ENCODE measurements around the gene PCBP3. TPM values are rescaled to one million over a fixed set of nuclear protein-coding genes. Genes with fewer than 3 reads are reported as not detected.

Gene PCBP3
- total RNA-seq, 2 experiments from 2014 or later = 3.4 to 3.9 TPM

DNA sequence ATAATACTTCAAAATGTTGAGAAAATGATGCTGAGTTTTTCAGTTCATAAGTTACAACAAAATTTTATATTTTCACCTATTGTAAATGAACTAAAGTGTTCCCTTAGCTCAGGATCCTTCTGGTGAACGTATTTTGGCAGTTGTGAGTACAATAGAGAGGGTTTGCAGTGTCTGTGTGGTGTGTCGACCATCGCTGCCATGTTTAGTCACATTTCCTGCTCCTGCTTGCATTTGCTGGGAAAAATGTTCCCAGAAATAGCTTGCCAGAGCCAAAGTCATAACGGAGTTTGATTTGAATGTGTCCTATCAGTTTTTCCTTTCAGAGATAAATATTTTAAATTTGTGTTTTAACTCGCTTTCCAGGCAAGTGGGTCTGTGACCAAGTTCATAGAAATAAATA lies 220.9 kb downstream of the PCBP3 start:
- H3K4me3 Mint-ChIP-seq = no peak overlapping the region
- H3K9me3 Mint-ChIP-seq = no peaks in the 10 kb centered on the region
- no peaks in the 10 kb centered on the region for H3K27me3 Mint-ChIP-seq
- no peak overlapping the region for H3K27ac Mint-ChIP-seq
- H3K4me1 Mint-ChIP-seq = no peaks in the 10 kb centered on the region
- ChIA-PET POLR2A (no interaction called here), CTCF (no interaction called here)
- no peak for DNase-seq
- no peaks in the 10 kb centered on the region for H3K36me3 Mint-ChIP-seq (ENCODE audit: low read depth)

DNA sequence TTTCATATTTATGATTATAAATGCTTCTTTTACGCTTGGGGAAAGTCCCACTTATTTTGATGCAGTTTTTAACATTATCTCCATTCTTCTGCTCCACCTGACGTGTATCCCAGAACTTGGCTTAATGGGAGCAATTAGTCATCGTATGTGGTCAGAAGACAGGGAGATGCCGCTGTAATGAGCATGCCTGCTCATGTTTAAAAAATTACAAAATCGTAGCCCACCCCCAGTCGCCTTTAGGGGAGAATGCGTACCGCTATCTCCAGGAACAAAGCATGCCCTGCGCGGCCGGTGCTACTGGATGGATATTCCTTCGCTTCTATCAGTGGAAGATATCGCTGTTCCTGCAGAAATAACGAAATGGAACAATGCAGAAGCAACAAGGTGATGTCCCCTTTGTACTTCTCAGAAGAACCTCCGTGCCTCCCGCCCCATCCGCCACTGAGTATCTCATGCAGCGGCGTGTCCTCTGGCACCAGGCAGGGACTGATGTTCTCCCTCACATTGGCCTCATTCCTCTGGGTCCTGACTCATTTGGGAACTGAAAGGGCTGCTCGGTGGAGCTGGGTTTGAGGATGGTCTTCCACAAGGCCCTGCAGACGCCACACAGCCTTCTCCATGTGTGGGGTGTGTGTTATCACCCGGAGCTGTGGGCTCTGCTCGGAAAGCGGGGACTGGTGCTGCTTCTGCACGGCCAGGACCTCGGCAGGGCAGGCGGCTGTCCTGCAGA lies 221.7 kb downstream of the PCBP3 start:
- Mint-ChIP-seq H3K4me3 (no peak overlapping the region), H3K27me3 (no peaks in the 10 kb centered on the region), H3K27ac (no peak overlapping the region), H3K9me3 (no peaks in the 10 kb centered on the region), H3K36me3 (ENCODE audit: low read depth) (no peaks in the 10 kb centered on the region), H3K4me1 (no peaks in the 10 kb centered on the region)
- ChIA-PET CTCF (no interaction called here), POLR2A (no interaction called here)
- DNase-seq = no peak

DNA sequence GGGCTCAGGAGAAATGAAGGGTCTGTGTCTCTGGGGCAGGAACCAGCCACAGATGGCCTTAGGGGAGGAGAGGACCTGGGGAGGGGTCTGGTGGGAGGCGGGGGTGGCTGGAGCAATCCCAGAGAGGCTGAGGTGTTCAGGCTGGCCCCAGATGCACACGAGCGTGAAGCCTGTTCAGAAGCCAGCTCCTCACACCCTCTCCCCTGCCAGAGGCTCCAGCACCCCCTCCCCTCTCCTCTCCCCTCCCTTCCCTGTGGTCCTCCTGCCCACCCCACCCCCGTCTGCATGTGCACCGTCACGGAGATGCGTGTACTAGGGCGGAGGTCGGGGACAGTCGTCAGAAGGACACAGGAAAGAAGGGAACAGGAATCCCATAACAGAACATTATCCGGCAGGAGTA lies 223.0 kb downstream of the PCBP3 start:
- CTCF ChIA-PET = no interaction called here
- H3K36me3 Mint-ChIP-seq (ENCODE audit: low read depth) = no peaks in the 10 kb centered on the region
- no peak overlapping the region for H3K27ac Mint-ChIP-seq
- POLR2A ChIA-PET = no interaction called here
- H3K4me1 Mint-ChIP-seq = no peaks in the 10 kb centered on the region
- no peak overlapping the region for H3K4me3 Mint-ChIP-seq
- no peaks in the 10 kb centered on the region for H3K27me3 Mint-ChIP-seq
- DNase-seq = no peak
- H3K9me3 Mint-ChIP-seq = no peaks in the 10 kb centered on the region

- Mint-ChIP-seq H3K4me3 (no peak overlapping the region), H3K36me3 (ENCODE audit: low read depth) (no peaks in the 10 kb centered on the region), H3K4me1 (no peaks in the 10 kb centered on the region), H3K27me3 (no peaks in the 10 kb centered on the region), H3K9me3 (no peaks in the 10 kb centered on the region), H3K27ac (no peak overlapping the region)
- no peak for DNase-seq
- POLR2A ChIA-PET = no interaction called here
- CTCF ChIA-PET = no interaction called here
Measured at GRCh38 chr21:45867041-45867666, 223.6 kb downstream of the PCBP3 start.

DNA sequence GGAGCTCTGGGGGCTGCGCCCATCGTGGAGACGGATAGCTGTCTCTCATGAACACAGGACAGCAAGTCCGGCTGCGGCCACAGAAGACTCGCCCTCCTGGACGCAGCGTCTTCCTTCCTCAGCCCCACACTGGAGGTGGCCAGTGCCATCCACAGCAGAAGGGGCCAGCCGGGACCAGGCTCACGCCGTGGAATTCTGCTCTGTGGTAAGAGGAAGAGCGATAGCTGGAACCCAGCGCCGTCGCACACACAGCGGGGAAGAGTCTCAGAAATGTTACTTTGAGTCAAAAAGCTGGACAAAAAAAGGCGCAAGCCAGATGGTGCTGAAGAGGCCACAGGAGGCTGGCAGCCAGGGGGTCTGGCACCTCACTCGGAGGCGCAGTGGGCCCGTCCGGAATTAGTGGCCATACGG lies 224.2 kb downstream of the PCBP3 start:
- H3K4me3 Mint-ChIP-seq = no peak overlapping the region
- ChIA-PET POLR2A (no interaction called here), CTCF (no interaction called here)
- no peaks in the 10 kb centered on the region for H3K9me3 Mint-ChIP-seq
- H3K27me3 Mint-ChIP-seq = no peaks in the 10 kb centered on the region
- no peak for DNase-seq
- H3K27ac Mint-ChIP-seq = no peak overlapping the region
- no peaks in the 10 kb centered on the region for H3K36me3 Mint-ChIP-seq (ENCODE audit: low read depth)
- H3K4me1 Mint-ChIP-seq = no peaks in the 10 kb centered on the region

DNA sequence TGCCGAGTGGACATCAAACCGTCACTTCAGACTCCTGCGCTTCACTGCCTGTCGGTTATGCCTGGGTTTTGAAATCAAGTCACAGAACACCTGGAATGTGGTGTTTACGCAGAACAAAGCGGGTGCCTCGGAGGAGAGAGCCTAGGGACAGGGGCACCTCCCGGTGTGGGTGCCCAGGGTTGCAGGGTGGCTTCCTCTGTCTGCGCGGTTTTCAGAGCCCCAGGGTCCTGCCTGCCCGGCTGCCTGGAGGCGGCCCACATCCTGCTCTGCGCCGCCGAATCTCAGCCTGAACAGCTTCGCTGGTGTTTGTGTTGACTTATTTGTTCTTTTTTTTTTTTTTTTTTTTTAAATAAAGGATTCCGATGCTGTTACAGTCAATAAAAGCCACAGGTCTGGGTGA lies 224.6 kb downstream of the PCBP3 start:
- H3K4me1 Mint-ChIP-seq = no peaks in the 10 kb centered on the region
- CTCF ChIA-PET = no interaction called here
- H3K27ac Mint-ChIP-seq = no peak overlapping the region
- H3K36me3 Mint-ChIP-seq (ENCODE audit: low read depth) = no peaks in the 10 kb centered on the region
- POLR2A ChIA-PET = no interaction called here
- H3K4me3 Mint-ChIP-seq = no peak overlapping the region
- no peak for DNase-seq
- peaks cover 1% of the 10 kb centered on the region for H3K27me3 Mint-ChIP-seq
- no peaks in the 10 kb centered on the region for H3K9me3 Mint-ChIP-seq

- ChIA-PET CTCF (no interaction called here), POLR2A (no interaction called here)
- Mint-ChIP-seq H3K9me3 (no peaks in the 10 kb centered on the region), H3K36me3 (ENCODE audit: low read depth) (no peaks in the 10 kb centered on the region), H3K4me3 (no peak overlapping the region), H3K27ac (no peak overlapping the region), H3K4me1 (no peaks in the 10 kb centered on the region), H3K27me3 (peaks cover 2% of the 10 kb centered on the region)
- no peak for DNase-seq
Measured at GRCh38 chr21:45868488-45868887, 225.0 kb downstream of the PCBP3 start.

- Mint-ChIP-seq H3K27ac (no peak overlapping the region), H3K4me3 (no peak overlapping the region), H3K36me3 (ENCODE audit: low read depth) (no peaks in the 10 kb centered on the region), H3K27me3 (peaks cover 4% of the 10 kb centered on the region), H3K4me1 (no peaks in the 10 kb centered on the region), H3K9me3 (no peaks in the 10 kb centered on the region)
- POLR2A ChIA-PET = no interaction called here
- CTCF ChIA-PET = interaction anchor here (1.0 kb wide), 1 partner anchor 10 kb away, joined by 3 read pairs; no protein-coding TSS in a partner anchor
- DNase-seq = no peak
Measured at GRCh38 chr21:45869121-45870007, 225.8 kb downstream of the PCBP3 start.

DNA sequence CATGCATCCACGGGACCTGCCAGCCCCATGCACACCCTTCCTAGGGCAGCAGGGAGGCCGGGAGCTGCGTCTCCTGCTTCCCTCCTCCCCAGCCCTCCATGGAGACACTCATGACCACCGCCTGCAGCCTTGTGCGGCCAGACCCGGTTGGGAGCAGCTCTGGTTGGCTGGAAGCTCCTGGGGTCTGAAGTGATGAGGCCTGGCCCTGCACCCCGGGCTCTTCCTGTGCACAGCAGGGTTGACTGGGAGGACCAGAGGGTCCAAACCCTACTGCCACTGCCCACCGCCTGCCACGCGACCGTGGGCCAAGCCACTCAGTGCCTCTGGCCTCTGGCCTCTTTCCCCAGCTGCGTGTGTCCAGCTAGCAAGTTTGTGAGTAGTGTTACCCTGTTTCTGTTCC lies 226.9 kb downstream of the PCBP3 start:
- Mint-ChIP-seq H3K36me3 (ENCODE audit: low read depth) (no peaks in the 10 kb centered on the region), H3K27me3 (peaks cover 4% of the 10 kb centered on the region), H3K4me1 (no peaks in the 10 kb centered on the region), H3K27ac (no peak overlapping the region), H3K9me3 (no peaks in the 10 kb centered on the region), H3K4me3 (no peak overlapping the region)
- no peak for DNase-seq
- ChIA-PET CTCF (interaction anchor here (1.0 kb wide), 1 partner anchor 9 kb away, joined by 3 read pairs; no protein-coding TSS in a partner anchor), POLR2A (no interaction called here)

DNA sequence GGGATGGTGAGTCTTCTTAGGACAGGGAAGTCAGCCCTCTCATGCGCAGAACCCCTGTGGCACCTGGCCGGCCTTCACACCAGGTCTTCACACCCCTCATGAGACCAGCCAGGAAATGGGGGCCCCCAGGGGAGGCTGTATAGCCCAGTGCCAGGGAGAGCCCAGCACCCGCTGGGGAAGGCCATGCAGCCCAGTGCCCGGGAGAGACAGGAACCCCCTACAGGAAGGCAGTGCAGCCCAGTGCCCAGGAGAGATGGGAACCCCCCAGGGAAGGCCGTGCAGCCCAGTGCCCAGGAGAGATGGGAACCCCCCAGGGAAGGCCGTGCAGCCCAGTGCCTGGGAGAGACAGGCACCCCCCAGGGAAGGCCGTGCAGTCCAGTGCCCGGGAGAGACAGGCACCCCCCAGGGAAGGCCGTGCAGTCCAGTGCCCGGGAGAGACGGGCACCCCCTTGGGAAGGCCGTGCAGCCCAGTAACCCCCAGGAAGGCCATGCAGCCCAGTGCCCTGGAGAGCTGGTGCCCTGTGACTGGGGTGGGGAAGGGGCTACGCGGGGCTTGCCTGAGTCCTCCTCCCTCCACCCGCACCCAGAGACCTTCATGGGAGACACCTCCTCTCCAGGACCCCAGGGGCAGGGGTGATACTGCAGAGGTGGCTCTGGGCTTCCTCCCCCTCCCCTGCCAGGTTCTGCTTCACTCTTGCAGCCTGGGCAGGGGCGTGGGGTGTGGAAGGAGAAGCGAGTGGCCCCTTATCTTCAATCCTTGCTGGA lies 227.5 kb downstream of the PCBP3 start:
- no peak for DNase-seq
- H3K27ac Mint-ChIP-seq = no peak overlapping the region
- H3K4me1 Mint-ChIP-seq = no peaks in the 10 kb centered on the region
- no peaks in the 10 kb centered on the region for H3K36me3 Mint-ChIP-seq (ENCODE audit: low read depth)
- H3K27me3 Mint-ChIP-seq = peaks cover 4% of the 10 kb centered on the region
- POLR2A ChIA-PET = interaction anchor here (0.8 kb wide), 1 partner anchor 18 kb away, joined by 3 read pairs; no protein-coding TSS in a partner anchor
- H3K9me3 Mint-ChIP-seq = no peaks in the 10 kb centered on the region
- H3K4me3 Mint-ChIP-seq = no peak overlapping the region
- CTCF ChIA-PET = no interaction called here

DNA sequence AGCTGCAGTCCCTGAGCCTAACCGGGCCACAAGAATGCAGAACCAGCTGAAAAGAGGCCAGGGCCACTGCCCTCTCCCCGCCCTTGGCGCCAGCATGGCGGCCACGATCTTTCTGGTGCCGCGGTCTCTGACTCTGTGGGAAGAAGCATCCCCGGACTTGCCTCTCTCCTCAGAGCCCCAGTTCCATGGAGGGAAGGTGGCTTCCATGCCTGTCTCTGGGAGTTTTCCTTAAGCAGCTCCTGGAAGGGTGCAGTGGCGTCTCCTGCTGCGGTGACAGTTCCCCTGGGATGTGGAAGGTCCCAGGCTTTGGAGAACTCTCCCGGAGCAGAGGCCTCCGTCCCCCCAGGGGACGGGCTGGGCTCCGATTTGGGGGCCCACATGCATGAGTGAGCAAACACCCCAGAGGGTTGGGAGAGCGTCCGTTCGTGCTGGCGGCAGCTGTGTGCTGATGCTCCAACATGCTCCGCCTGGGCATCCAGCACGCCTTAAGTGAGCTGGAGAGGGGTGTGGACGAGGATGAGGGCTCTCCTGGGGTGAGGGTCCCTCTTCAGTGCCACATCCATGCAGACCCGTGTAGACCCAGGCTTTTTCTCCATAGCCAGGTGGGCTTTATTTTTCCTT lies 228.2 kb downstream of the PCBP3 start:
- Mint-ChIP-seq H3K36me3 (ENCODE audit: low read depth) (no peaks in the 10 kb centered on the region), H3K27me3 (peaks cover 4% of the 10 kb centered on the region), H3K4me1 (no peaks in the 10 kb centered on the region), H3K4me3 (no peak overlapping the region), H3K9me3 (no peaks in the 10 kb centered on the region), H3K27ac (no peak overlapping the region)
- CTCF ChIA-PET = no interaction called here
- DNase-seq = no peak
- POLR2A ChIA-PET = interaction anchor here (0.8 kb wide), 1 partner anchor 18 kb away, joined by 3 read pairs; no protein-coding TSS in a partner anchor

GRCh38 chr21:45872471-45872870 lies 228.9 kb downstream of the PCBP3 start:
- Mint-ChIP-seq H3K4me1 (no peaks in the 10 kb centered on the region), H3K4me3 (no peak overlapping the region), H3K27me3 (peaks cover 4% of the 10 kb centered on the region), H3K9me3 (no peaks in the 10 kb centered on the region), H3K36me3 (ENCODE audit: low read depth) (no peaks in the 10 kb centered on the region), H3K27ac (no peak overlapping the region)
- CTCF ChIA-PET = no interaction called here
- DNase-seq = no peak
- POLR2A ChIA-PET = no interaction called here

DNA sequence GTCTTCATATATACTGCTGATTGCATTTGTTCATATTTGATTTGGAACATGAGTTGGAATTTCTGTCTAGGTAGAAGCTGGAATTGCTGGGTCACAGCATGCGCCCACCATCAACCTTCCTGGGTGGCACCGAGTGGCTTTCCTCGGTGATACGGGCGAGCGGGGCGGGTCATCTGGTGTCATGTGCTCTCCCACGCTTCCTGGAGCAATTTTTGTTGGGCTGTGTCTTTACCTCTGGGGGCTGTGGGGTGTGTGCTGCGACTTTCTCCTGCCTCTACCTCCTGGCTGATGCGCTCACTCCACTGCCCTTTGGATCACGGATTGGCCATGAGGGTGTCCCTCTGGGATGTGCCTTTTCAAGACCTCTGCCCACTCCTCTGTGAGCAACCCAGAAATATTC lies 229.4 kb downstream of the PCBP3 start:
- Mint-ChIP-seq H3K36me3 (ENCODE audit: low read depth) (no peaks in the 10 kb centered on the region), H3K27ac (no peak overlapping the region), H3K4me3 (no peak overlapping the region), H3K27me3 (peaks cover 4% of the 10 kb centered on the region), H3K4me1 (no peaks in the 10 kb centered on the region), H3K9me3 (no peaks in the 10 kb centered on the region)
- no peak for DNase-seq
- CTCF ChIA-PET = no interaction called here
- POLR2A ChIA-PET = no interaction called here
